Vagina (tissue), 2 donors: Measurements from ENCODE around the gene GABARAPL1.

Experiments
- POLR2A ChIP-seq, 2 donors: fragments of 450-650 bp; IDR thresholded peaks; one replicate each; pipeline ENCODE4 v1.6.1; 2017; ENCODE audit warnings: antibody characterized with exemption in 2 of 2, mild to moderate bottlenecking in 2 of 2, moderate library complexity in 2 of 2
- POLR2AphosphoS5 ChIP-seq, 2 donors: sonication (generic); formaldehyde crosslinking; IDR thresholded peaks; one replicate each; pipeline ENCODE4 v1.9.0; 2017; ENCODE audit warnings: antibody characterized with exemption in 2 of 2, mild to moderate bottlenecking in 2 of 2, low read depth in 1 of 2; ENCODE audit not compliant: insufficient read depth in 1 of 2
- TF ChIP-seq, protein P1 (sequence below), 3 experiments: fragments of 450-650 bp in 2 of 3; fragments of 200-600 bp in 1 of 3; sonication (generic) in 1 of 3; IDR thresholded peaks; one replicate each; pipeline ENCODE4 v1.5.1; 2017 to 2019; ENCODE audit warnings: antibody characterized with exemption in 3 of 3, mild to moderate bottlenecking in 2 of 3, moderate library complexity in 2 of 3

DNA sequence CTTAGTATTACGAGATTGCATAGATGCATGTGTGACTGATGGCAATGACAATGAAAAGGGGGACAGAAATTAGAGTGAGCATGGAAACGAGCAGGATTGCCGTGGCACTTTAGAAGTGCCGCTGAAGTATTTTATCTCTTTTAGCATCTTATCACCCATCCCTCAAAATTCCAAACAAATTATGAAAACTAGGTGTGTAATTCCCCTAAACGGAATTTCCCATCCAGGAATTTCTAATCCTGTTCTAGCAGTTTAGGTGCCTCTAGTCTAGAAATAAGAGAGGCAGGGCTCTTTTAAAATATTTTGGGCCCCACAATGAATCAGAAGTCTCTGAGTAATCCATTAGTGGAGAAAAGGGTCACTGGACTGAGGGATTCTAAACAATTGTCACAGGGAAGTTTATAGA, 32.9 kb upstream of the GABARAPL1 start:
- TF ChIP-seq, protein P1, sequence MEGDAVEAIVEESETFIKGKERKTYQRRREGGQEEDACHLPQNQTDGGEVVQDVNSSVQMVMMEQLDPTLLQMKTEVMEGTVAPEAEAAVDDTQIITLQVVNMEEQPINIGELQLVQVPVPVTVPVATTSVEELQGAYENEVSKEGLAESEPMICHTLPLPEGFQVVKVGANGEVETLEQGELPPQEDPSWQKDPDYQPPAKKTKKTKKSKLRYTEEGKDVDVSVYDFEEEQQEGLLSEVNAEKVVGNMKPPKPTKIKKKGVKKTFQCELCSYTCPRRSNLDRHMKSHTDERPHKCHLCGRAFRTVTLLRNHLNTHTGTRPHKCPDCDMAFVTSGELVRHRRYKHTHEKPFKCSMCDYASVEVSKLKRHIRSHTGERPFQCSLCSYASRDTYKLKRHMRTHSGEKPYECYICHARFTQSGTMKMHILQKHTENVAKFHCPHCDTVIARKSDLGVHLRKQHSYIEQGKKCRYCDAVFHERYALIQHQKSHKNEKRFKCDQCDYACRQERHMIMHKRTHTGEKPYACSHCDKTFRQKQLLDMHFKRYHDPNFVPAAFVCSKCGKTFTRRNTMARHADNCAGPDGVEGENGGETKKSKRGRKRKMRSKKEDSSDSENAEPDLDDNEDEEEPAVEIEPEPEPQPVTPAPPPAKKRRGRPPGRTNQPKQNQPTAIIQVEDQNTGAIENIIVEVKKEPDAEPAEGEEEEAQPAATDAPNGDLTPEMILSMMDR (IDR thresholded peaks at IDR 0.05), result no peak
- TF ChIP-seq POLR2A (IDR thresholded peaks at IDR 0.05), result no peak
- no peak for TF ChIP-seq POLR2AphosphoS5 (IDR thresholded peaks at IDR 0.05; ENCODE audit: insufficient read depth in 1 of 2, low read depth in 1 of 2)
